Aorta (tissue), 5 donors: Measurements from ENCODE around the gene DUSP15. TPM values are rescaled to one million over a fixed set of nuclear protein-coding genes. Genes with fewer than 3 reads are reported as not detected.

Source experiments
- ATAC-seq: fragments of 200-7000 bp; cut with Tn5 transposase; one replicate; pipeline ENCODE4 v1.9.1; 2022; ENCODE audit warnings: moderate library complexity; ENCODE audit not compliant: low FRiP score
- DNase-seq, 2 donors: peaks; one replicate each; pipeline ENCODE4 v3.0.0-alpha.2; 2020
- H3K27ac ChIP-seq, 2 donors: one replicate each; pipeline ENCODE4 v1.5.1; 2013; ENCODE audit warnings: low read length in 2 of 2, mild to moderate bottlenecking in 2 of 2, moderate library complexity in 2 of 2, control low read depth in 1 of 2, inconsistent platforms in 1 of 2, low read depth in 1 of 2
- H3K27me3 ChIP-seq, 2 donors: one replicate each; pipeline ENCODE4 v1.6.1; 2013; ENCODE audit warnings: control low read depth in 1 of 2, low read length in 1 of 2, mild to moderate bottlenecking in 1 of 2, moderate library complexity in 1 of 2; ENCODE audit not compliant: insufficient read depth in 2 of 2, control insufficient read depth in 1 of 2
- H3K36me3 ChIP-seq, 2 donors: one replicate each; pipeline ENCODE4 v1.6.1; 2013; ENCODE audit warnings: control low read depth in 1 of 2, low read length in 1 of 2, mild to moderate bottlenecking in 1 of 2; ENCODE audit not compliant: insufficient read depth in 2 of 2, control insufficient read depth in 1 of 2
- H3K4me1 ChIP-seq, 2 donors: one replicate each; pipeline ENCODE4 v1.6.1; 2013; ENCODE audit warnings: low read length in 2 of 2, control low read depth in 1 of 2, mild to moderate bottlenecking in 1 of 2, moderate library complexity in 1 of 2; ENCODE audit not compliant: insufficient read depth in 2 of 2, control insufficient read depth in 1 of 2
- H3K4me3 ChIP-seq, 2 donors: one replicate each; pipeline ENCODE4 v1.5.1; 2013; ENCODE audit warnings: low read length in 2 of 2, control low read depth in 1 of 2, mild to moderate bottlenecking in 1 of 2
- H3K9me3 ChIP-seq: one replicate; pipeline ENCODE4 v1.6.1; 2013; ENCODE audit warnings: mild to moderate bottlenecking, low read length; ENCODE audit not compliant: control insufficient read depth
- WGBS, 2 donors: extraction: QIAGEN DNeasy Blood & Tissue Kit; methylation state at CpG; one replicate each; pipeline ENCODE4 v1.1.7; 2013; 5-methylcytosine and 5-hydroxymethylcytosine counted together
- intact Hi-C, 2 donors: fragments of 100-400 bp; cut with DNase I; formaldehyde crosslinking; loops; one replicate each; pipeline versions ENCODE4 v1.14.2 to v1.15.0; 2022
- polyA plus RNA-seq, 2 donors: library from polyadenylated mRNA; stranded (reverse); fragments of 200-250 nt; gene quantifications; one replicate each; pipeline ENCODE4 v1.2.3, GENCODE V29; 2013
- total RNA-seq, 2 donors: library from RNA; stranded (reverse); fragmentation: NEBNext Ultra II Directional; extraction: Animal tissue kit (Norgen Biotek cat#: 25700); gene quantifications; one replicate each; pipeline ENCODE4 v1.2.1, GENCODE V29; 2021
- donor health status: healthy with polysubstance abuse.
- donor health status: Bipolar disorder and iron deficiency.
- donor health status: DM: no; HTN: no; CAD: no.
- donor health status: DM: no; HTN: no; CAD: no.
- donor health status: DM: yes; HTN: yes; CAD: no.

Gene DUSP15
- total and polyA plus RNA-seq, 4 donors: 2.4 to 31.7 (median 3.7) TPM

DNA sequence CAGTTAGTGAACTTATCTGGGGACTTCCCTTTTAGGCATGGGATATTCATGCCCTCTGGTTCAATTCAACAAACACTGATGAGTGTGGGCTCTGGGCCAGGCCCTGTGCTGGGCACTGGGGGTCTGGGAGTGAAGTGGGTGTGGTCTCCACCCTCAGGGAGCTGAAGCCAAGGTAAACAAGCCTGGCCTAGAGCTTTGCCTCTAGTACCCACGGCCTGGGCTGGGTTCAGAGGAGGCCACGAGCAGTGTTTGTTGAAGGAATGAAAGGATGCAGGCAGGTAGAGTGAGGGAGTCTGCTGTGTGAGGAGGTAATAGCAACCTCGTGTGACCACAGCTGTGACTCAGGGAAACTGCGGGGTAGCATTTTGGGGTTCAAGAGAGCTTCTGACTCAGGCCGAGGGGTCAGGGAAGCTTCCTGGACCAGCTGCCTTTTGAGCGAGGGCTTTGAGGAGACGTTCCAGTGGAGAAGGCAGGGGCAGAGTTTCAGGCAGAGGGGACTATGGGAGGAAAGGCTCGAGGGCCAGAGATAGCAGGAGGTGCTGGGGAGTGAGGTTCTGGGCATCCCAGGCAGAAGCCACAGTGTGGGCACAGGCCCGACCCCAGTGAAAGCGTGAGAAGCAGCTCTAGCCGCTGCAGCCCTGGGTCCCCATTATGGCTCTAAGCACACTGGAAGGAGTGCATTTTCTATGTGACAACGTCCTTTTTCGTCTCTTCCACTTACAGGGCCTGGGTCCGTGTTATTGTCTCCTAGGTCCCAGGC, 45.6 kb downstream of the DUSP15 start:
- intact Hi-C loops: loop anchor here (2.0 to 10.0 kb wide), 4 partner anchors 90 to 268 kb away; partner anchors contain the start of genes PDRG1 (in 1 of the 2) and TPX2 (in 1 of the 2)
- no peak for ATAC-seq
- Histone ChIP-seq H3K4me1 (no peaks in the 10 kb centered on the region), H3K27ac (no peak overlapping the region), H3K36me3 (no peaks in the 10 kb centered on the region), H3K9me3 (no peaks in the 10 kb centered on the region), H3K4me3 (no peak overlapping the region), H3K27me3 (no peaks in the 10 kb centered on the region)
- 41 to 47% methylated on average over 14 of the region's 14 CpGs for WGBS, 2 donors
- DNase-seq: no peak

DNA sequence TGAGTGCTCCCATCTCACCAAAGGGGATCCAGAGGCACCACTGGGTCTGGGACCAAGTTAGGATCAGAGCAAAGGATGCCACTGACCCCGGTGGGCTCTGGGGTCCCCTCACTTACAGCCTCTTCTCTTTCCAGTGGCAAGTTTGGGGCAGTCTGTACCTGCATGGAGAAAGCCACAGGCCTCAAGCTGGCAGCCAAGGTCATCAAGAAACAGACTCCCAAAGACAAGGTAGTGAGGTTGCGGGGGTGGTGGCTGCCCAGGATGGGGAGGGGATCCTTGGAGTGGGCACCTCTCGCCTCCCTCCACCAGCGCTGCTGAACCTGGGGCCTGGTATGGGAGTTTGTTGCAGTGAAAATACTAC, 46.2 kb downstream of the DUSP15 start:
- Histone ChIP-seq H3K9me3 (no peaks in the 10 kb centered on the region), H3K4me1 (no peaks in the 10 kb centered on the region), H3K27ac (no peak overlapping the region), H3K4me3 (no peak overlapping the region), H3K27me3 (no peaks in the 10 kb centered on the region), H3K36me3 (no peaks in the 10 kb centered on the region)
- 78 to 82% methylated on average over 4 of the region's 4 CpGs for WGBS, 2 donors
- DNase-seq (no peak), ATAC-seq (no peak)
- intact Hi-C loops: loop anchor here (2.0 to 10.0 kb wide), 4 partner anchors 89 to 268 kb away; partner anchors contain the start of genes PDRG1 (in 1 of the 2) and TPX2 (in 1 of the 2)

DNA sequence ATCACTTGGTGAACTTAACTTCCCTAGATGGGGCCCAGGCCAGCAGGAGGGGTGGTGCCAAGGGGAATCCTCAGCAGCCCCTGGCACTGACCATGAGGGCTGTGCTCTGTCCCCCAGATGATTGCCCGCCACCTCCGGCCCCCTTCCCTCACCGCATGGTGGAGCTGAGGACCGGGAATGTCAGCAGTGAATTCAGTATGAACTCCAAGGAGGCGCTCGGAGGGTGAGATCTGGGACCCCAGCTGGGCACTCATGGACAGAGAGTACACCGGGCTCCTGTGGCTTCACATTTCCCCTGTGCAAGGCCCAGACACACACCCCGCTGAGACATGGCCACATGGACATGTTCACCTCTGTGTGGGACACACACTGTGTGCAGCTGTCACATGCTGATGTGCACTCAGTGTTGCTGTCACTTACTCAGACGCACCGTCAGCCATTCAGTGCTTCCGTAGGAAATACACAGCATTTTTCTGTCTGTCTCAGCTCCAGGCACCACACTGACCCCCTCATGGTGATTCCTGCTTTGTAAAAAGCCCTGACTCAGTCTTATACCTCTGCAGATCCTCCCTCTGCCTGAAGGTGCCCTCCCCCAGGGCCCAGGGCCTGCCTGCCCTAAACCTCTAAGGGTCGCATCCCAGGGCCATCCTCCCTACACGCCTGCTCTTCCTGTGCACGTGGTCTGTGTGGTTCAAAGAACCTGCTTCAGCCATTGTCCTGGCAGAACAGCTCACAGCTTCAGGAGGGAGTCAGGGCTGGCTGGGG, 46.8 kb downstream of the DUSP15 start:
- intact Hi-C loops: loop anchor here (2.0 to 10.0 kb wide), 6 partner anchors 21 to 269 kb away; partner anchors contain the start of genes PDRG1 (in 2 of the 2), FOXS1 (in 1 of the 2) and TPX2 (in 1 of the 2)
- H3K9me3 ChIP-seq: no peaks in the 10 kb centered on the region
- H3K27me3 ChIP-seq: no peaks in the 10 kb centered on the region
- WGBS, 2 donors: 30 to 32% methylated on average over 14 of the region's 14 CpGs
- H3K36me3 ChIP-seq: no peaks in the 10 kb centered on the region
- ATAC-seq: no peak
- no peak overlapping the region for H3K27ac ChIP-seq
- no peak overlapping the region for H3K4me3 ChIP-seq
- DNase-seq: peak in 1 of 2 donors; percentile 47
- H3K4me1 ChIP-seq: no peaks in the 10 kb centered on the region

DNA sequence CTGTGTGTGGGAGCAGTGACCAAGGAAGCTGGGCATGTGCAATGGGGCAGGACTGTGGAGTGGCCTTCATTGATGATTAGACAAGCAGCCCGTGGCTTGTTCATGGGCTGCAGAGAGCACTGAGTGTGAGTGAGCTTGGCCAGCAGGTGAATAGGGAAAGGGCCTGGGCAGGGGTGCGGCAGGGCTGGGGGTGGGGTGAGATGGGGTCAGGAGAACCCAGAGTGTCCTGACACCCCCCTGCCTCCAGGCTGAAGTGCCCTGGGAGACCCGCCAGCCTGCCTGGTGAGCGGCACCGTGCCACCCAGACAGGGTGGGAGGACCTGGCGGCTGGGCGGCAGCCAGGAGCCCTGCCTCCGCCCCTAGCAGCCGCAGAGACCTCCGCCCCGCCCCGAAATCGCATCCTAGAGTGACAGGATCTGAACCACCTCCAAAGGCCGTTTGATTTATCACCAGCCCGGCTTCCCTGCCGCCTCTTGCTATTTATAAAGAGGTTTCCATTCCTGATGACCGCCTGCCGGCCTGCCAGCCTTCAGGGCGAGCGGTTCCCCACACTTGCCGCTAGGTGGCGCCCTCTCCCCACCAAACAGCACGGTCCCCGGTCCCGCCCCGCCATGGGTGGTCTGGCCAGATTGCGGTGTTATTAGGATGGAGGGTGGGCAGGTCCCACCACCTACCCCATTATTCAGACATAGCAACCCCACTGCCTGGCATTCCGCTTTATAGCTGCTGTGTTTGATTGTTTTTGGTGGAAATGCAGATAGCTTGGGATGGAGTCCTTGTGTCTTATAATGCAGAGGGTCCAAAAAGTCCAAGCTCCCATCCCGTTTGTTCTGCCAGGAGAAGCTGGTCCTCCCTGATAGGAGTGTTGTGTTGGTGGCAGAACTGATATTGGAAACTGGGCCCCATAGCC, 47.7 kb downstream of the DUSP15 start:
- H3K4me3 ChIP-seq: no peak overlapping the region
- H3K27ac ChIP-seq: peak overlapping the region in 1 of 2 donors; percentile 62
- H3K9me3 ChIP-seq: no peaks in the 10 kb centered on the region
- WGBS, 2 donors: 1% methylated on average over 27 to 29 of the region's 29 CpGs
- ATAC-seq (peak; percentile 93), DNase-seq (peak; percentile 87 to 96)
- H3K4me1 ChIP-seq: no peaks in the 10 kb centered on the region
- H3K27me3 ChIP-seq: no peaks in the 10 kb centered on the region
- H3K36me3 ChIP-seq: no peaks in the 10 kb centered on the region
- intact Hi-C loops: loop anchor here (1.0 to 10.0 kb wide), 7 partner anchors 22 to 270 kb away; partner anchors contain the start of genes FOXS1 (in 1 of the 2), PDRG1 (in 1 of the 2) and TPX2 (in 1 of the 2)

DNA sequence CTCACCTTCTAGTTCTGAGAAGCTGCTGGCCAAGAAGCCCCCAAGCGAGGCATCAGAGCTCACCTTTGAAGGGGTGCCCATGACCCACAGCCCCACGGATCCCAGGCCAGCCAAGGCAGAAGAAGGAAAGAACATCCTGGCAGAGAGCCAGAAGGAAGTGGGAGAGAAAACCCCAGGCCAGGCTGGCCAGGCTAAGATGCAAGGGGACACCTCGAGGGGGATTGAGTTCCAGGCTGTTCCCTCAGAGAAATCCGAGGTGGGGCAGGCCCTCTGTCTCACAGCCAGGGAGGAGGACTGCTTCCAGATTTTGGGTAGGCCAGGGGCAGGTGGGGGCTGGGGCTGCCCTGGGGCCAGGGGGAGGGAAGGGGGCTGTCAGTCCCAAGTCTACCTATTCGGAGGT, 48.9 kb downstream of the DUSP15 start:
- DNase-seq (no peak), ATAC-seq (no peak)
- H3K36me3 ChIP-seq: no peaks in the 10 kb centered on the region
- H3K4me1 ChIP-seq: no peaks in the 10 kb centered on the region
- no peak overlapping the region for H3K4me3 ChIP-seq
- 28 to 31% methylated on average over 5 of the region's 5 CpGs for WGBS, 2 donors
- intact Hi-C loops: loop anchor here (5.0 to 10.0 kb wide), 3 partner anchors 87 to 271 kb away; partner anchors contain the start of gene TPX2 (in 1 of the 2)
- no peaks in the 10 kb centered on the region for H3K9me3 ChIP-seq
- no peaks in the 10 kb centered on the region for H3K27me3 ChIP-seq
- H3K27ac ChIP-seq: no peak overlapping the region

DNA sequence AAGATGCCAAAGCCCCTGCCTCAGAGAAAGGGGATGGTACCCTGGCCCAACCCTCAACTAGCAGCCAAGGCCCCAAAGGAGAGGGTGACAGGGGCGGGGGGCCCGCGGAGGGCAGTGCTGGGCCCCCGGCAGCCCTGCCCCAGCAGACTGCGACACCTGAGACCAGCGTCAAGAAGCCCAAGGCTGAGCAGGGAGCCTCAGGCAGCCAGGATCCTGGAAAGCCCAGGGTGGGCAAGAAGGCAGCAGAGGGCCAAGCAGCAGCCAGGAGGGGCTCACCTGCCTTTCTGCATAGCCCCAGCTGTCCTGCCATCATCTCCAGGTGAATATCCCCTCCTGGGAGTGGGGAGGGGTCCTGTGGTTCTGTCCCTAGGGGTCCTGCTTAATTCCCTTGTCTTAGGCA, 50.1 kb downstream of the DUSP15 start:
- intact Hi-C loops: loop anchor here (5.0 to 10.0 kb wide), 3 partner anchors 85 to 272 kb away; partner anchors contain the start of gene TPX2 (in 1 of the 2)

DNA sequence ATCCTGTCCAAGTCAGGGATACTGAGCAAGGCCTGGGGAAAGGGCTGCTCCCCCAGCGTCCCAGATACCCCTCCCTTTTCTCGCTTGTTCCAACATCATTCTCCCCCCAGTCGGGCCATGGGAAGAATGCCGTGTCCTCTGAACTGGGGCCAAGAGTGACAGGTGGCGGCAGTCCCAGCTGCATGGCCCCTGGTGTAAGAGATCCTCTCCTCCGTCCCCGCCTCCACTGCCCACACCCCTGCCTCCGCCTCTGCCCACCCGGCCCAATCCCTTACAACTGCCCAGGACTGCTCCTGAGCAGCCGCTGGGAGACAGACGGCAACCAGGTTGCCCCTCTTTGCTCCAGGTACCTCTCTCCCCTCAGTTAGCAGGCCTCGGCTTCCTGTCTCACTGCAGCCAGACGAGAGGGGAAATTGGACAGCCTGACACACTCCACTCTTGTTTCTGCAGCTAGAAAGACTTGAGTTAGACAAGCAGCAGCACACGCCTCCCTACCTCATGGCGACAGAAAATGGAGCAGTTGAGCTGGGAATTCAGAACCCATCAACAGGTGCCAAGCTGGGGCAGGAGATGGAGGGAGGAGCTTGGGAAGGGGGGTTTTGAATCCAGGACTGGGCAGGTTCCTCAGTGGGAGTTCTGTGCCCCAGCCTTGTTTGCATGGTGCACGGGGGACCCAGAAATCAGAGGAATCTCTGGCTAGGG, 51.1 kb downstream of the DUSP15 start, which contains the start of gene MYLK2:
TSS of gene MYLK2 (plus strand) at position 274 of the 702 bp plus-strand sequence. CDS start at position 499, 225 bp downstream.
- Histone ChIP-seq H3K36me3 (no peaks in the 10 kb centered on the region), H3K27me3 (no peaks in the 10 kb centered on the region), H3K4me3 (no peak within 1 kb of the TSS), H3K27ac (no peak within 1 kb of the TSS), H3K9me3 (no peaks in the 10 kb centered on the region), H3K4me1 (peaks cover 0 to 2% of the 10 kb centered on the region in 2 donors)
- no peak for ATAC-seq
- intact Hi-C loops: loop anchor here in 1 of 2 donors (5.0 kb wide), 1 partner anchor 82 kb away; the partner anchor contains the start of gene TPX2
- WGBS, 2 donors: 27 to 38% methylated on average over 14 to 16 of the region's 16 CpGs
- peak in 1 of 2 donors; percentile 70 for DNase-seq

More for the DNA sequence above, 50.1 kb downstream of the DUSP15 start:
- ATAC-seq (no peak), DNase-seq (no peak)
- H3K27ac ChIP-seq: no peak overlapping the region
- no peaks in the 10 kb centered on the region for H3K4me1 ChIP-seq
- H3K9me3 ChIP-seq: no peaks in the 10 kb centered on the region
- H3K4me3 ChIP-seq: no peak overlapping the region
- H3K27me3 ChIP-seq: no peaks in the 10 kb centered on the region
- 80 to 86% methylated on average over 6 of the region's 6 CpGs for WGBS, 2 donors
- H3K36me3 ChIP-seq: no peaks in the 10 kb centered on the region
